K562 (cell line): ENCODE data around the gene AKAP7.

Experiments used
- ATF6 ChIP-seq: sonication (generic); formaldehyde crosslinking; IDR thresholded peaks from 2 replicates; pipeline ENCODE4 v1.4.0; 2020; ENCODE audit warnings: mild to moderate bottlenecking, missing genetic modification reagents
- ZNF512 ChIP-seq: IDR thresholded peaks from 2 replicates; pipeline ENCODE4 v1.6.1; 2016; ENCODE audit warnings: missing genetic modification characterization, missing compliant biosample characterization

GRCh38 chr6:131277591-131277990 lies 142.3 kb downstream of the AKAP7 start:
- no peak for TF ChIP-seq ATF6 (CRISPR knock-in tag)
- no peak for TF ChIP-seq ZNF512 (tag)
